ENCODE data around the gene JARID2. TPM values are rescaled to one million over a fixed set of nuclear protein-coding genes. Genes with fewer than 3 reads are reported as not detected.
A peak's percentile ranks its signal among the peaks of the same experiment; 100 is the strongest.

JARID2 gene
- total and polyA plus RNA-seq, 2 of the 13 experiments (the other 11 are each of a cell fraction or from before 2014, with no cell fraction given) = 7.5 to 10.3 TPM

- TF ChIP-seq PRDM4 (CRISPR knock-in tag; IDR thresholded peaks at IDR 0.05; ENCODE audit: borderline replicate concordance) (no peak), MEF2D (CRISPR knock-in tag; IDR thresholded peaks at IDR 0.05) (no peak), SNAI1 (CRISPR knock-in tag; IDR thresholded peaks at IDR 0.05; ENCODE audit: borderline replicate concordance) (no peak), JUND (CRISPR knock-in tag; IDR thresholded peaks at IDR 0.05) (peak; percentile 87), ATF7 (IDR thresholded peaks at IDR 0.05) (no peak), ATF7 (CRISPR knock-in tag; IDR thresholded peaks at IDR 0.05) (no peak), JARID2 (CRISPR knock-in tag; IDR thresholded peaks at IDR 0.05; ENCODE audit: insufficient replicate concordance) (no peak), ZNF362 (CRISPR knock-in tag; IDR thresholded peaks at IDR 0.05; ENCODE audit: borderline replicate concordance) (peak; percentile 28; the same call in 1 of the 2 replicates), MIXL1 (CRISPR knock-in tag; IDR thresholded peaks at IDR 0.05) (peak; percentile 26; the same call in 1 of the 2 replicates), ZNF136 (CRISPR knock-in tag; IDR thresholded peaks at IDR 0.05; ENCODE audit: low read depth) (no peak), ARHGAP35 (CRISPR knock-in tag; IDR thresholded peaks at IDR 0.05; ENCODE audit: borderline replicate concordance) (no peak), ZNF121 (CRISPR knock-in tag; IDR thresholded peaks at IDR 0.05) (no peak), ZBTB34 (CRISPR knock-in tag; IDR thresholded peaks at IDR 0.05) (no peak), ASH2L (IDR thresholded peaks at IDR 0.05; ENCODE audit: insufficient read length, low read depth, low read length) (no peak), SOX5 (CRISPR knock-in tag; IDR thresholded peaks at IDR 0.05; ENCODE audit: borderline replicate concordance) (0 out of 2 replicates have a peak, but pooled peaks have one; percentile 39), ZNF331 (CRISPR knock-in tag; IDR thresholded peaks at IDR 0.05) (0 out of 2 replicates have a peak, but pooled peaks have one; percentile 14), ZNF790 (CRISPR knock-in tag; IDR thresholded peaks at IDR 0.05; ENCODE audit: borderline replicate concordance) (no peak)
- TF ChIP-seq, protein P1, sequence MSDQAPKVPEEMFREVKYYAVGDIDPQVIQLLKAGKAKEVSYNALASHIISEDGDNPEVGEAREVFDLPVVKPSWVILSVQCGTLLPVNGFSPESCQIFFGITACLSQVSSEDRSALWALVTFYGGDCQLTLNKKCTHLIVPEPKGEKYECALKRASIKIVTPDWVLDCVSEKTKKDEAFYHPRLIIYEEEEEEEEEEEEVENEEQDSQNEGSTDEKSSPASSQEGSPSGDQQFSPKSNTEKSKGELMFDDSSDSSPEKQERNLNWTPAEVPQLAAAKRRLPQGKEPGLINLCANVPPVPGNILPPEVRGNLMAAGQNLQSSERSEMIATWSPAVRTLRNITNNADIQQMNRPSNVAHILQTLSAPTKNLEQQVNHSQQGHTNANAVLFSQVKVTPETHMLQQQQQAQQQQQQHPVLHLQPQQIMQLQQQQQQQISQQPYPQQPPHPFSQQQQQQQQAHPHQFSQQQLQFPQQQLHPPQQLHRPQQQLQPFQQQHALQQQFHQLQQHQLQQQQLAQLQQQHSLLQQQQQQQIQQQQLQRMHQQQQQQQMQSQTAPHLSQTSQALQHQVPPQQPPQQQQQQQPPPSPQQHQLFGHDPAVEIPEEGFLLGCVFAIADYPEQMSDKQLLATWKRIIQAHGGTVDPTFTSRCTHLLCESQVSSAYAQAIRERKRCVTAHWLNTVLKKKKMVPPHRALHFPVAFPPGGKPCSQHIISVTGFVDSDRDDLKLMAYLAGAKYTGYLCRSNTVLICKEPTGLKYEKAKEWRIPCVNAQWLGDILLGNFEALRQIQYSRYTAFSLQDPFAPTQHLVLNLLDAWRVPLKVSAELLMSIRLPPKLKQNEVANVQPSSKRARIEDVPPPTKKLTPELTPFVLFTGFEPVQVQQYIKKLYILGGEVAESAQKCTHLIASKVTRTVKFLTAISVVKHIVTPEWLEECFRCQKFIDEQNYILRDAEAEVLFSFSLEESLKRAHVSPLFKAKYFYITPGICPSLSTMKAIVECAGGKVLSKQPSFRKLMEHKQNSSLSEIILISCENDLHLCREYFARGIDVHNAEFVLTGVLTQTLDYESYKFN (CRISPR knock-in tag; conservative IDR thresholded peaks at IDR 0.05) = peak; percentile 31; the same call in 1 of the 2 replicates
These were observed 85.3 kb downstream of the JARID2 start (continued) for GRCh38 chr6:15331143-15331542.

All from HepG2 (cell line).